Common myeloid progenitor, CD34-positive (primary cell): ENCODE data around the gene CNPY1.

Source experiments
- CTCF ChIA-PET: fragments of 350-600 bp; sonication (Branson Sonifier 250); formaldehyde crosslinking; loops from one replicate; lab custom pipeline; 2021; ENCODE audit warnings: antibody characterized with exemption; lab: Charles Lee
- POLR2A ChIA-PET: fragments of 350-600 bp; sonication (Branson Sonifier 250); formaldehyde crosslinking; loops from one replicate; lab custom pipeline; 2021; ENCODE audit warnings: antibody characterized with exemption; lab: Charles Lee
- DNase-seq, 3 donors: peaks; one replicate each; pipeline versions ENCODE4 v3.0.0 to v3.0.0-alpha.2; 2013
- H3K27ac ChIP-seq, 2 experiments: 1 replicate in 1 of 2; 2 replicates in 1 of 2; pipeline ENCODE4 v1.7.0; 2013; ENCODE audit warnings: inconsistent platforms in 2 of 2, low read length in 2 of 2, mild to moderate bottlenecking in 2 of 2, low read depth in 1 of 2, moderate library complexity in 1 of 2; ENCODE audit not compliant: severe bottlenecking in 2 of 2, insufficient read depth in 1 of 2, poor library complexity in 1 of 2
- H3K27me3 ChIP-seq, 5 experiments: replicated peaks in 2 of 5; 1 replicate in 3 of 5; 2 replicates in 2 of 5; pipeline versions ENCODE4 v1.6.1 to v1.7.0; 2013; ENCODE audit warnings: low read length in 4 of 5, mild to moderate bottlenecking in 2 of 5, moderate library complexity in 2 of 5, inconsistent platforms in 1 of 5; ENCODE audit not compliant: insufficient read depth in 5 of 5, control insufficient read depth in 4 of 5
- H3K36me3 ChIP-seq, 4 experiments: 1 replicate in 2 of 4; 2 replicates in 2 of 4; pipeline versions ENCODE4 v1.6.1 to v1.7.0; 2013; ENCODE audit warnings: low read length in 3 of 4, control low read depth in 1 of 4, mild to moderate bottlenecking in 1 of 4; ENCODE audit not compliant: control insufficient read depth in 4 of 4, insufficient read depth in 4 of 4
- H3K4me1 ChIP-seq, 4 experiments: 1 replicate in 3 of 4; 2 replicates in 1 of 4; pipeline versions ENCODE4 v1.6.1 to v1.7.1; 2013; ENCODE audit warnings: low read length in 3 of 4, mild to moderate bottlenecking in 3 of 4, control low read depth in 1 of 4, inconsistent platforms in 1 of 4, moderate library complexity in 1 of 4; ENCODE audit not compliant: control insufficient read depth in 4 of 4, insufficient read depth in 4 of 4; ENCODE audit errors: control extremely low read depth in 1 of 4
- H3K4me3 ChIP-seq, 7 experiments: 1 replicate in 4 of 7; 2 replicates in 3 of 7; pipeline versions ENCODE4 v1.5.1 to v1.7.0; 2013; ENCODE audit warnings: mild to moderate bottlenecking in 7 of 7, low read length in 6 of 7, moderate library complexity in 6 of 7, inconsistent platforms in 2 of 7, low read depth in 2 of 7, control low read depth in 1 of 7; ENCODE audit not compliant: insufficient read depth in 4 of 7, control insufficient read depth in 1 of 7; ENCODE audit errors: extremely low read depth in 1 of 7
- H3K9me3 ChIP-seq, 5 experiments: 1 replicate in 4 of 5; 2 replicates in 1 of 5; pipeline versions ENCODE4 v1.6.1 to v1.7.1; 2013; ENCODE audit warnings: low read length in 4 of 5, mild to moderate bottlenecking in 2 of 5, inconsistent platforms in 1 of 5, low read depth in 1 of 5, moderate library complexity in 1 of 5; ENCODE audit not compliant: control insufficient read depth in 4 of 5, insufficient read depth in 2 of 5; ENCODE audit errors: control extremely low read depth in 1 of 5
- WGBS: methylation state at CpG from one replicate; pipeline ENCODE4 v1.1.5; 2013; ENCODE audit not compliant: insufficient coverage; 5-methylcytosine and 5-hydroxymethylcytosine counted together

Gene CNPY1

GRCh38 chr7:155529845-155530244, 16.5 kb downstream of the CNPY1 start:
- DNase-seq, result no peak
- Histone ChIP-seq H3K36me3 (no peaks in the 10 kb centered on the region), H3K9me3 (no peaks in the 10 kb centered on the region), H3K27ac (no peak overlapping the region), H3K4me3 (no peak overlapping the region), H3K27me3 (peaks cover 15 to 95% (median 40%) of the 10 kb centered on the region in 5 experiments), H3K4me1 (peaks cover 0 to 12% (median 9%) of the 10 kb centered on the region in 4 experiments)
- ChIA-PET CTCF (no interaction called here), POLR2A (no interaction called here)
- WGBS, result 100% methylated on average over 5 of the region's 11 CpGs

GRCh38 chr7:155529346-155529745, 17.0 kb downstream of the CNPY1 start:
- Histone ChIP-seq H3K4me3 (no peak overlapping the region), H3K27me3 (peaks cover 15 to 94% (median 40%) of the 10 kb centered on the region in 5 experiments), H3K36me3 (no peaks in the 10 kb centered on the region), H3K27ac (no peak overlapping the region), H3K9me3 (no peaks in the 10 kb centered on the region), H3K4me1 (peaks cover 0 to 12% (median 9%) of the 10 kb centered on the region in 4 experiments)
- POLR2A ChIA-PET, result no interaction called here
- CTCF ChIA-PET, result no interaction called here
- DNase-seq, result no peak
- 91% methylated on average over 4 of the region's 4 CpGs for WGBS

- 100% methylated on average over 6 of the region's 7 CpGs for WGBS
- no peak for DNase-seq
- ChIA-PET CTCF (interaction anchor here (1.4 kb wide), 1 partner anchor 13 kb away, joined by 6 read pairs; no protein-coding TSS in a partner anchor), POLR2A (interaction anchor here (0.6 kb wide), 1 partner anchor 1183 kb away, joined by 3 read pairs; no protein-coding TSS in a partner anchor)
- no peak overlapping the region for H3K27ac ChIP-seq
- H3K9me3 ChIP-seq, result no peaks in the 10 kb centered on the region
- peaks cover 15 to 94% (median 29%) of the 10 kb centered on the region in 5 experiments for H3K27me3 ChIP-seq
- peaks cover 0 to under 1% (median 0%) of the 10 kb centered on the region in 4 experiments for H3K4me1 ChIP-seq
- H3K4me3 ChIP-seq, result no peak overlapping the region
- H3K36me3 ChIP-seq, result no peaks in the 10 kb centered on the region
Measured at GRCh38 chr7:155527664-155528063, 18.7 kb downstream of the CNPY1 start.

GRCh38 chr7:155526225-155526624, 20.1 kb downstream of the CNPY1 start:
- WGBS, result 79% methylated on average over 9 of the region's 13 CpGs
- Histone ChIP-seq H3K4me1 (no peaks in the 10 kb centered on the region), H3K27ac (no peak overlapping the region), H3K36me3 (no peaks in the 10 kb centered on the region), H3K9me3 (no peaks in the 10 kb centered on the region), H3K27me3 (peaks cover 8 to 94% (median 23%) of the 10 kb centered on the region in 5 experiments), H3K4me3 (no peak overlapping the region)
- DNase-seq, result no peak
- POLR2A ChIA-PET, result no interaction called here
- CTCF ChIA-PET, result no interaction called here

- Histone ChIP-seq H3K27me3 (peaks cover 5 to 91% (median 21%) of the 10 kb centered on the region in 5 experiments), H3K4me1 (no peaks in the 10 kb centered on the region), H3K27ac (no peak overlapping the region), H3K4me3 (no peak overlapping the region), H3K36me3 (no peaks in the 10 kb centered on the region), H3K9me3 (no peaks in the 10 kb centered on the region)
- WGBS, result 81% methylated on average over 8 of the region's 11 CpGs
- DNase-seq, result no peak
- ChIA-PET CTCF (interaction anchor here (1.7 to 2.2 kb wide), 2 partner anchors 11 to 19 kb away, joined by 5 to 6 read pairs; no protein-coding TSS in a partner anchor), POLR2A (no interaction called here)
Measured at GRCh38 chr7:155524018-155524556, 22.3 kb downstream of the CNPY1 start.

- no peak overlapping the region for H3K27ac ChIP-seq
- no peaks in the 10 kb centered on the region for H3K4me1 ChIP-seq
- H3K4me3 ChIP-seq, result no peak overlapping the region
- 89% methylated on average over 12 of the region's 16 CpGs for WGBS
- H3K9me3 ChIP-seq, result no peaks in the 10 kb centered on the region
- CTCF ChIA-PET, result interaction anchor here (1.7 to 2.2 kb wide), 2 partner anchors 12 to 20 kb away, joined by 5 to 6 read pairs; no protein-coding TSS in a partner anchor
- no peak for DNase-seq
- POLR2A ChIA-PET, result no interaction called here
- no peaks in the 10 kb centered on the region for H3K36me3 ChIP-seq
- peaks cover 7 to 93% (median 22%) of the 10 kb centered on the region in 5 experiments for H3K27me3 ChIP-seq
Measured at GRCh38 chr7:155523168-155523675, 23.1 kb downstream of the CNPY1 start.

- no peak for DNase-seq
- CTCF ChIA-PET, result interaction anchor here (0.8 kb wide), 1 partner anchor 20 kb away, joined by 3 read pairs; no protein-coding TSS in a partner anchor
Measured at GRCh38 chr7:155521743-155522398, 24.5 kb downstream of the CNPY1 start.

More at GRCh38 chr7:155521743-155522398, 24.5 kb downstream of the CNPY1 start:
- 98% methylated on average over 20 of the region's 21 CpGs for WGBS
- Histone ChIP-seq H3K36me3 (no peaks in the 10 kb centered on the region), H3K9me3 (no peaks in the 10 kb centered on the region), H3K27ac (no peak overlapping the region), H3K4me3 (no peak overlapping the region), H3K4me1 (no peaks in the 10 kb centered on the region), H3K27me3 (peaks cover 11 to 94% (median 22%) of the 10 kb centered on the region in 5 experiments)
- POLR2A ChIA-PET, result no interaction called here
